RPMI7951 (cell line): ENCODE measurements around the gene STX8. TPM values are rescaled to one million over a fixed set of nuclear protein-coding genes. Genes with fewer than 3 reads are reported as not detected.
"Not testable (repeated sequence)": the region's sequence is repeated elsewhere in the genome, so short reads cannot be mapped to it uniquely, and the experiment has no call there.

ENCODE experiments used
- DNase-seq: peaks from one replicate; pipeline ENCODE4 v3.0.0-alpha.2; 2012; ENCODE audit warnings: low read depth
- total RNA-seq: library from RNA; depleted of rRNA; stranded (reverse); fragments of >200 nt; shearing (Covaris generic); gene quantifications from 2 replicates; pipeline ENCODE4 v1.2.3, GENCODE V29; 2014; rRNA removed

STX8 gene, protein sequence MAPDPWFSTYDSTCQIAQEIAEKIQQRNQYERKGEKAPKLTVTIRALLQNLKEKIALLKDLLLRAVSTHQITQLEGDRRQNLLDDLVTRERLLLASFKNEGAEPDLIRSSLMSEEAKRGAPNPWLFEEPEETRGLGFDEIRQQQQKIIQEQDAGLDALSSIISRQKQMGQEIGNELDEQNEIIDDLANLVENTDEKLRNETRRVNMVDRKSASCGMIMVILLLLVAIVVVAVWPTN
- total RNA-seq: 113 and 117 TPM in 2 replicates

DNA sequence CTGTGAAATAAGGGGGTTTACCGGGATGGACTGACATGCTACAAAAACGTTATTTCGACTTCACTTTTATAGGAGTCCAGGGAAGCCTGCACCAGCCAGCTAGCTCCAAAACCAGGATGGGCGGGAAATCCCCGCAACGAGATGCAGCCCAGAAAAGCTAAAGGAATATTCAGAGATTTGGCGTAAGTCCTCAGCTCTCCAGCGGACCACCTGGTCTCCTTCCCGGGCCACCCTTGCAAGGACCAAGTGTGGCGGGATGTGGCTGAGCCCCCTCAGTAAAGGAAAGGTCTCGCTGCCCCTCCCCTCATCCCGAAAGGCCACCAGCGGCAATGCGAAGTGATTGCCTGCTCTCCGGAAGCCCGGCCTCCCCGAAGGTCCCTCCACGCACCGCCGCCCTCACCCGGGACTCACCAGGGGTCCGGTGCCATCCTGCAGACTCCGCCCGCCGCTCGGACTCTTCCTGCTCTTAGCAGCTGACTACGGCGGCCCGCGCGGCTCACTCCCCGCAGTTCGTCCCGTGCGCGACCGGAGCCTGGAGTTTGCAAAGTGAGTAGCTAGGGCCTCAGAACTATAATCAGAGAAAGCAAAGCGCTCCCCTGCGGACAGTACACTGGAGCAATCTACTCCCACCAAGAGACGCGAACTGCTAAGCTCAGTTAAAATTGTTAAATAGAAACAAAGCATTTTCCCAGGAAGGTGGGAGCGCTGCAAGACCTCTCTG is at the start of gene STX8:
TSS of gene STX8 (minus strand) at position 440 of the 721 bp plus-strand sequence. CDS start at position 428, 12 bp downstream.
- peak; percentile 85 for DNase-seq

DNA sequence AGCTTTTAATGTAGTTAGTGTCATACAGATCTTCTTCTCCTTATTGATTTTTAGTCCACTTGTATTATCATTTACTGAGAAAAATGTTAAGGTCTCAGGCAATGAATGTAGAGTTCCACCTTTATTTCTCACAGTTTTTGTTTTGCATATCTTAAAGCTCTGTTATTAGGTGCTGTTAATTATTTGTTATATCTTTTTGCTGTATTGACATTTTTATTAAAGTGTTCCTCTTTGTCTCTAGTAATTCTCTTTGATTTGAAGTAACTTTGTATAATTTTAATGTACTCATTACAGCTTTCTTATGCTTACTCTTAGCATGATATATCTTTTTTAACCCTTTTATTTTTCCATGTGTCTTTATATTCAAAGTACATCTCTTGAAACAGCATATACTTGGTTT is 47.3 kb upstream of the STX8 start:
- DNase-seq: no peak

DNA sequence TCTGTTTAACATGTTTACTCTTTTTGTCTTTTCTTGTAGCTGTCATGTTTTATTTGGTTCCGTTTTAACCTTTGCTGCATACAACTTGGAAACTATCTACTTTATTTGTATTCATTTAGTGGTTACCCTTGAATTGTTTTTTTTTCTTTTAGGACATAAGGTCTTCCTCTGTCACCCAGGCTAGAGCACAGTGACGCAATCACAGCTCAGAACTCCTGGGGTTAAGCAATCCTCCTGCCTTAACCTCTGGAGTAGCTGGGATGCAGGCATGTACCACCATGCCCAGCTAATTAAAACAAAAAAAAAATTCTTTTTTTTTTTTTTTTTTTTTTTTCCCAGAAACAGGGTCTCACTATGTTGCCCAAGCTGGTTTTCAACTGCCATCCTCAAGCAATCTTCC is 39.9 kb upstream of the STX8 start:
- no peak for DNase-seq

DNA sequence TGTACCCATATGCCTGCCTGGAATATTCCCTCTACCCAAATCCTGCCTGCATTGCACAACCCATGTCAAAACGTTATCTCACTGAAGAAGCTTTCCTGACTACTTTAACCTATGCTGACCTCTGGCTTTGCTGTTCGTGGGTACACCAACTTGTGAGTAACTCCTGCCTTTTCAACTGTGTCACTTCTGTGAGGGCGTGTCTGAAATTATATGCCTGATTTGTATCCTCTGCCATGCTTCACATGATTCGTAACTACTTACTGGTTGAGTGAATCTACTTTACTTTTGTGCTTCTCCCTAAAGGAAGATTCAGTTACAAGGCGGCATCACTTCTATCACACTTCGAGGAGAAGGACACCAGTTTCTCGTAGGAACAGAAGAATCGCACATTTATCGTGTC is 36.4 kb upstream of the STX8 start:
- no peak for DNase-seq

DNA sequence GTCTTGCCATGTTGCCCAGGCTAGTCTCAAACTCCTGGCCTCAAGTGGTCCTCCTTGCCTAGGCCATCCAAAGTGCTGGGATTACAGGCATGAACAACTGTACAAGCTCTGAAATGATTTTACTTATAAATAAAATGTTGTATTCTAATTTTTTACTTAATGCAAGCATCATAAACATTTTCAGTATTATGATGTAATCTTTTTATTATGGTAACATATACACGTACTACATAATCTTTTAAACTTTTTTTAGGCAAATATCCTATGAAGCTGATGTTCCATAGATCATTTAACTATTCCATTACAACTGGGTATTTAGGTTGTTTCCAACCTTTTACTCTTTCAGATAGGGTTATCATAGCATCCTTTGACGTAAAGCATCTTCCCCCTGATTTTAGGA is 35.9 kb upstream of the STX8 start:
- no peak for DNase-seq

DNA sequence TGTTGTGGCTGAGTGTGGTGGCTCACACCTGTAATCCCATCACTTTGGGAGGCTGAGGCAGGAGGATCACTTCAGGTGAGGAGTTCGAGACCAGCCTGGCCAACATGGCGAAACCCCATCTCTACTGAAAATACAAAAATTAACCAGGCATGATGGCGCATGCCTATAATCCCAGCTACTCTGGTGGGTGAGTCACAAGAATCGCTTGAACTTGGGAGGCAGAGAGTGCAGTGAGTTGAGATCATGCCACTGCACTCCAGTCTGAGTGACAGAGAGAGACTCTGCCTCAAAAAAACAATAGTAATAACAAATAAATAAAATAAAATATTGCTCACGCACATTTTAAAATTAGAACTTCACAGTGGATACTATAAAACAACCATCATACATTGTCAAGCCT is 31.4 kb upstream of the STX8 start:
- DNase-seq: not testable (repeated sequence)

DNA sequence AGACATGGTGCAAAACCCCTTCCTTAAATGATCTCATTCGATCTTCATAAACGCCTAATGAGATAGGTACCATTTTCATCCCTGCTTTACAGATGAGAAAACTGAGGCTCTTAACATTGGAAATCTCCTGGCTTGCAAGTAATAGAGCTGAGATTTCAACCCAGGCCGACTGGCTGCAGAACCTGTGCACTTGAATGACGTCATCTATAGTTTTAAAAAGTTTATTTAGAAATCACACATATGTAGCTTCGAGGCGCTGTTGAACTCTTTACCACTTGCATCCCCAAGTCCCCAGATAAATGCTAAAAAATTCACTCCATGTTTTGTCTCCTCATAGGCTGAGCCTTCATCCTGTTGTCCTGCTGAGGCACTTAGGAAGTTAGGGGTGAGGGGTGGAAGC is 30.8 kb upstream of the STX8 start:
- no peak for DNase-seq

DNA sequence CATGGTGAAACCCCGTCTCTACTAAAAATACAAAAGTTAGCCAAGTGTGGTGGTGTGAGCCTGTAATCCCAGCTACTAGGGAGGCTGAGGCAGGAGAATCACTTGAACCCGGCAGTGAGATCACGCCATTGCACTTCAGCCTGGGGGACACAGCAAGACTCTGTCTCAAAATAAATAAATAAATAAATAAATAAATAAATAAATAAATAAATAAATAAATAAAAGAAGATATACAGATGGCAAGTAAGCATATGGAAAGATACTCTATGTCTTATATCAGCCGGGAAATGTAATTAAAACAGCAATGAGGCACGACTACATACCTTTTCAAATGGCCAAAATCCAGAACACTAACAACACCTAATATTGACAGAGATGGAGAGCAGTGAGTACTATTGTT is 29.0 kb upstream of the STX8 start:
- DNase-seq: not testable (repeated sequence)

DNA sequence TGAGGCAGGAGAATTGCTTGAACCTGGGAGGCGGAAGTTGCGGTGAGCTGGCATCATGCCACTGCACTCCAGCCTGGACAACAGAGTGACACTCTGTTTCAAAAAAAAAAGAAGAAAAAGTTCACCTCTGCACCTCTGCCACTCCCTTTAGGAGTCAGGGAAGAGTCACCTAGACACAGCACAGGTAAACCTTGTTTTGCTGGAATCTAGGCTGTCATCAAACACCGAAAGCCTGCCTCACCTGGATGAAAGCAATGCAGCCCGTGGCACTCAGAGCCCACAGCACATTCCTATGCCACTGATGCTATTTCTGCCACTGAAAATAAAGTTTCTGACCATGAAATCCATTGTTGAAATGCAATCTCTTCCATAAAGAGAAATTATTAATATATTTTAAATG is 23.0 kb upstream of the STX8 start:
- DNase-seq: no peak

DNA sequence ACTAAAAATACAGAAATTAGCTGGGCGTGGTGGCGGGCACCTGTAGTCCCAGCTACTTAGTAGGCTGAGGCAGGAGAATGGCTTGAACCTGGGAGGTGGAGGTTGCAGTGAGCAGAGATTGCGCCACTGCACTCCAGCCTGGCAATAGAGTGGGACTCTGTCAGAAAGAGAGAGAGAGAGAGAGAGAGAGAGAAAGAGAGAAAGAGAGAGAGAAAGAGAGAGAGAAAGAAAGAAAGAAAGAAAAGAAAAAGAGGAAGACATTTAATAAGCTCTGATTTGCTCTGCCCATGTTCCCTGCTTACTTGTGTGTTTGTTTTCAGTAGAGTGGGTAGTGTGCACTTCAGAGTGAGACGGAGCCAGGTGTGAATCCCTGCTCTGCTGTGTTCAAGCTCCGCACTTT is 22.0 kb upstream of the STX8 start:
- not testable (repeated sequence) for DNase-seq

DNA sequence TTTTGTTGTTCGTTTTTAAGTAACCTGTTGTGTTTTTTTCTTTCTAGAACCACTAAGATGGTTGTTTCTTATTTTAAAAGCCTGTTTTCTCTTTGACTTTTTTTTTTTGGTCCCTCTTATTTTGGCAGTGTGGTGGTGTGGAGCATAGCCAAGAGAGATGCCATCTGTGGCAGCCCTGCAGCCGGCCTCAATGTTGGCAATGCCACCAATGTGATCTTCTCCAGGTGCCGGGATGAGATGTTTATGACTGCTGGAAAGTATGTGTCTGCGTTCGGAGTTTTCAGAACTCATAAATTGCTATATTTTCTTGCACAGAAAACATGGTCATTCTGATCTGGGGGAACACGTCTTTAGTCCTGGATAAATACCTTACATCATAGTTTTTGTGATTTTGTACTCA is 18.4 kb upstream of the STX8 start:
- DNase-seq: no peak

DNA sequence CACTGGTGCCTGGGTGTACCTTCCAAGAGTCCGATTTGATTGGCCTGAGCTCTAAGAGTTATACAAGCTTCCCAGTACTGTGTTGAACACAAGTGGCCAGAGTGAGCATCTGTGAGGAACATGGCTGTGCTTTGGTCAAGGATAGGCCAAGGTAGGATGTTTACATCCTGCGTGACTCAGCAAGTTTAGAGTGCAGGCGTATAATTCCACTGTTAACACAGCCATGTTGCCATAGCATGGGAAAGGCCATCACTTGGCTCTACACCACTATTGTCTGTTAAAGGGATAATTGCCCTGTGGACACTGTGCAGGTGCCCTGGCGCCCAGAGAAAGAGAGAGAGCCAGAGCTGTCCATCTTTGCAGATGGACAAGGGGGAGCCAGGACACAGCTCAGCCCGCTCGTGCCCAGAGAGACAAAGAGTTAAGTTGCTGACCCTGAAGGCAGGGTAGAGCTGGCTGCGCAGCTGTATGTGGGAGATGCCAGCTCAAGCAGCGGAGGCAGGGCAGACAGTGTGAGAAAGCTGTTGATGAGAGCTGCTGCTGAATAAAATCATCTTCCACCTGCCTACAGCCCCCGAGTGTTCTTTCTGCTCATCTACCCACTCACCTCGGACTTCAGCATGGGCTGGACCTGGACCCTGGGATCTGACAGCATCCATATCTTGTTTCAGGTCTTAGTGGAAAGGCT is 12.5 kb upstream of the STX8 start:
- DNase-seq: no peak

DNA sequence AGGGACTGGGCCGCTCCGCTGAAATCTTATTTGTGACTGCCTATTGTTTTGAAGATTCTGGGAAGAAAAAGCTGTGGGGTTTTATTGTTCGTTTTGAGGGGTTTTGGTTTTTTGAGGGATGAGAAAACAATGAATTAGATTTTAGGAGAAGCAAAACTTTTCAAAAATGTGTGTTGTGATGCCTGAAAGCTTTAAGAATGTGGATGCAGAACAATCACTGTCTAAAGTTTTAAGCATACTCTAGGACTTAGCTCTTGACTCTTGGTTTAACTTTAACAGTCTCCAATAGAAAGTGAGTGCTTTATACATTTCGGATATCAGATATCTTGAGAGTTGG is 1.7 kb upstream of the STX8 start:
- DNase-seq: no peak

DNA sequence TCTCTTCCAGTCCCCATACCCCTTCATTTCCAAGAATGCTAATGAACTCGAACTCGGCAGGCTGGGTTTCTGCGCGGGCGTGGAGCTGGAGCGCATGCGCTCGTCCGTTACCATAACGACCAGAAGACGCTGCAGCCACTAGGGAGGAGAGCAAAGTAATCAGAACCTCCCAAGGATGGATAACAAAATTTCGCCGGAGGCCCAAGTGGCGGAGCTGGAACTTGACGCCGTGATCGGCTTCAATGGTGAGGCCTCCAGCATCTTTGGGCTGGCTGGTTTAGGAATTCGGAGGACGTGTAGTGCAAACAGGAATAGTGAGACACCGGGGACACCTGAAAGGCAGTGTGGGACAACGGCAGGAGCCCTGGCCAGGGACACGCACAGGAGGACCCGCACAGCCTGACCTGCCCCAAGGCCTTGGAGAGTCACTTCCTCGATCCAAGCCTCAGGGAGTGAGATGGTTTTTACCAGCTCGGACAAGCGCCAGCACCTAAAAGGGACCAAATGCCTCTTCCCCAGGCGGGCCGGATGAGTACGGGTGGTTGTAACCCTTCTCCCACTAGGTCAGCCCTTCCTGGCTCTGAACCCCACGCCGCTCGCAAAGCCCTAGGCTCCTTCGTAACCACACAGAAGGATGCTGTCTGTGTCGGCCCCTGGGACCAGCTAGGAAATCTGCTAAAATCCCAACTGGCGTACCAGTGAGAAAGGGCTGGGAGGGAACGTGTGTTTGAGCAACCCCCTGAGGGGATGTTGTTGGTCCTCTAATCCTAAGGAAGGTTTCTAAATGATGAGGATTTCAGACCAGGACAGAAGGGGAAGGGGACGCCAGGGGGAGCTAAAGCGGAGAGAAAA is 1.1 kb upstream of the STX8 start, which contains the start of gene CFAP52:
TSS of gene CFAP52 (plus strand) at position 122 of the 852 bp plus-strand sequence. CDS start at position 176, 54 bp downstream.
- DNase-seq: peak; percentile 75

DNA sequence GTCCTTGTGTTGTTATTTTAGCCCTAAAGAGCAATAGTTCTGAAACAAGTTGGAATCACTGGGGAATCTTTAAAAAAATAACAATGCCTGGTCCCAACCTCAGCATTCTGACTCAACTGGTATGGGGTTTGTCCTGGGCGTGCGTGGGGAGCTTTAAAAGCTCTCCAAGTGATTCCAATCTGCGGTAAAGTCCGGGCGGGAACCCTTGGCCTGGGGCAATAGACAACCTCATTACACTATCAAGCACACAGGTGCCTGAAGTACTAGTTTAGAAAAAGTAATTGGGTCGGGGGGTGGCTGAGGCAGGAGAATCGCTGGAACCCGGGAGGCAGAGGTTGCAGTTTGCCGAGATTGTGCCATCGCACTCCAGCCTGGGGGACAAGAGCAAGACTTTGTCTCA is 4.4 kb downstream of the STX8 start:
- DNase-seq: no peak

DNA sequence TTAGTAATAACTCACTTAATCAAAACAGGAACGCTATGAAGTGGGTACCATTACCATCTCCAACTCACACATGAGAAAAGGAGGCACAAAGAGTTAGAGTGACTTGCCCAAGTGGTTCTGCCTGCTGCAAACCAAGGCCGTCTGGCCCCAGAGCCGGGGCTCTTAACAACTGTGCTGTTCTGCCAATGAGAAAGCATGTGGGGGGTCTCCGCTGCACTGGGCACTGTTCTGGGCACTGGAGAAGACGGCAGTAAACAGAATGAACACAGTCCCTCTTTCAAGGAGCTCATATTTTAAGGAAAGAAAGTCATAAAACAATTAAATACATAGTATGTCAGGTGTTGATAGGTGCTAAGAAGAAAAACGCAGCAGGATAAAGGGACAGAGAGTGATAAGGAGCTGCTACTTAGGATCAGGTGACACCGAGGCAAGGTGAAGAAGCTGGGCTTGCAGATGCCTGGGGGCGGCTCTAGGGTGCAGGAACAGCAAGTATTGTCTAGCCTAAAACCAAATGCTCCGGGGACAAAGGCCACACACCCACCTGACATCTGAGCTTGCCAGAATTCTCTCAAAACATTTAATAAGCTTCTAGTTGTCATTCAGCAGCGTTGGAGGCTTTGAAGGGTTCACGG is 6.5 kb downstream of the STX8 start:
- DNase-seq: no peak

DNA sequence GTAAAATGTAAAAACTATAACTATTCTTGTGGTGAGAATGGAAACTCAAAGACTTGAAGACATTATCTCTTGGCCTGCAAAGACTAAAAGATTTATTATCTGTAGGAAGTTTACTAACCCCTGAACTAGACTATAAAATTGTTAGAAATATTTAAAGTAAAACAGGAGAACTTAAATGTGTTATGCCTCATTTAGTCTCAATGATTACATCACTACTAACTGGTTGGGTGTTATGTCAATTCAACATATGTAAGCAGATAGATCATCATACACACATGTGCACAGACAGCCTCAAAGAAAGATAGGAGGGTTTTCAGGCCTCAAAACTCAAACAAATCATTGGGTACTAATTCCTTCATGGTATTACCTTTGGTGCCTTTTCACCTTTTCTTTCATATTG is 7.6 kb downstream of the STX8 start:
- DNase-seq: no peak

DNA sequence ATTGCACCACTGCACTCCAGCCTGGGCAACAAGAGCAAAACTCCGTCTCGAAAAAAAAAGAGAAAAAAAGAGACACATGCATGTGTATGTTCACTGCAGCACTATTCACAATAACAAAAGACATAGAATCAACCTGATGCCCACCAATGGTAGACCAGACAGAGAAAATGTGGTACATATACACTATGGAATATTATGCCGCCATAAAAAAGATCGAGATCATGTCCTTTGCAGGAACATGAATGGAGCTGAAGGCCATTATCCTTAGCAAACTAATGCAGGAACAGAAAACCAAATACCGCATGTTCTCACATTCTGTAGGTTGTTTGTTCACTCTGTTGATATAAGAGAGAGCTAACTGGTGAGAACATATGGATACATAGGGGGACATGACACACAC is 8.9 kb downstream of the STX8 start:
- not testable (repeated sequence) for DNase-seq

DNA sequence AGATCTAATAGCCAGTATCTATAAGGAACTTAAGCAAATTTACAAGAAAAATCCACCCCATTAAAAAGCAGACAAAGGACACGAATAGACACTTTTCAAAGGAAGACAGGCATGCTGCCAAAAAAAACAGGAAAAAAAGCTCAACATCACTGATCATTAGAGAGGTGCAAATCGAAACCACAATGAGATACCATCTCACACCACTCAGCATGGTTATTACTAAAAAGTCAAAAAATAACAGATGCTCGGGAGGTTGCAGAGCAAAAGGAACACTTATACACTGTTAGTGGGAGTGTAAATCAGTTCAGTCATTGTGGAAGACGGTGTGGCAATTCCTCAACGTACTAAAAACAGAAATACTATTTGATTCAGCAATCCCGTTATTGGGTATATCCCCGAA is 9.6 kb downstream of the STX8 start:
- no peak for DNase-seq

DNA sequence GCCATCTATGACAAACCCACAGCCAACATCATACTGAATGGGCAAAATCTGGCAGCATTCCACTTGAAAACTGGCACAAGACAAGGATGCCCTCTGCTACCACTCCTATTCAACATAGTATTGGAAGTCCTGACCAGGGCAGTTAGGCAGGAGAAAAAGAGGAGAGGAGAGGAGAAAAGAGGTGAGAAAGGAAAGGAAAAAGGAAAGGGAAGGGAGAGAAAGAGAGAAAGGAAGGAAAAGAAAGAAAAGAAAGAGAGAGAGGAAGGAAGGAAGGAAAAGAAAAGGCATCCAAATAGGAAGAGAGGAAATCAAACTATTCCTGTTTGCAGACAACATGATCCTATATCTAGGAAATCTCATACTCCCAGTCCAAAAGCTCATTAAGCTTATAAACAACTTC is 11.5 kb downstream of the STX8 start:
- no peak for DNase-seq

DNA sequence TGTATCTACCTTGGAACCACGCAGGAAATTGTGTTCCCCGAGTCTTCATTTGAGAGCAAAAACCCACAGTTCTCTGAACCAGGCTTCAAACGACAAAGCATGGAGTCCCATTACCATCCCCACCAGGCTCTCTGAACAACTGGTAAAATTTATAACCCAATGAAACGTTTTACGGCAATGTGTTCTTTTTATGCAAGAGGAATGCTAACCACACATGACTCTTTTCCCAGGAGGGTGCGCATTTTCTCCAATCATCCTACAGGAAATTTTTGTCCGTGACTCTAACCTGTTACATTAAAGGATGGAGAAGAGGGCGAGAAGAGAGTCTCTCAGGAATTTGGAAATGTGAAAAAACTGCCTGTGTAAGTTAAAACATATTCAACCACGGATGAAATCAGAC is 17.8 kb downstream of the STX8 start:
- no peak for DNase-seq
